Ovary (tissue), 3 donors: ENCODE measurements around the gene PRPS1.

ENCODE experiments used
- POLR2A ChIP-seq: fragments of 450-650 bp; IDR thresholded peaks from one replicate; pipeline ENCODE4 v1.6.1; 2017; ENCODE audit warnings: antibody characterized with exemption, mild to moderate bottlenecking, moderate library complexity
- TF ChIP-seq, protein P1 (sequence below), 3 donors: fragments of 450-650 bp in 2 of 3; fragments of 200-600 bp in 1 of 3; IDR thresholded peaks; one replicate each; pipeline versions ENCODE4 v1.5.1 to v1.8.0; 2016 to 2022; ENCODE audit warnings: antibody characterized with exemption in 3 of 3, mild to moderate bottlenecking in 1 of 3
- donor health status: DM: no; HTN: no; CAD: no.

- TF ChIP-seq, protein P1, sequence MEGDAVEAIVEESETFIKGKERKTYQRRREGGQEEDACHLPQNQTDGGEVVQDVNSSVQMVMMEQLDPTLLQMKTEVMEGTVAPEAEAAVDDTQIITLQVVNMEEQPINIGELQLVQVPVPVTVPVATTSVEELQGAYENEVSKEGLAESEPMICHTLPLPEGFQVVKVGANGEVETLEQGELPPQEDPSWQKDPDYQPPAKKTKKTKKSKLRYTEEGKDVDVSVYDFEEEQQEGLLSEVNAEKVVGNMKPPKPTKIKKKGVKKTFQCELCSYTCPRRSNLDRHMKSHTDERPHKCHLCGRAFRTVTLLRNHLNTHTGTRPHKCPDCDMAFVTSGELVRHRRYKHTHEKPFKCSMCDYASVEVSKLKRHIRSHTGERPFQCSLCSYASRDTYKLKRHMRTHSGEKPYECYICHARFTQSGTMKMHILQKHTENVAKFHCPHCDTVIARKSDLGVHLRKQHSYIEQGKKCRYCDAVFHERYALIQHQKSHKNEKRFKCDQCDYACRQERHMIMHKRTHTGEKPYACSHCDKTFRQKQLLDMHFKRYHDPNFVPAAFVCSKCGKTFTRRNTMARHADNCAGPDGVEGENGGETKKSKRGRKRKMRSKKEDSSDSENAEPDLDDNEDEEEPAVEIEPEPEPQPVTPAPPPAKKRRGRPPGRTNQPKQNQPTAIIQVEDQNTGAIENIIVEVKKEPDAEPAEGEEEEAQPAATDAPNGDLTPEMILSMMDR (IDR thresholded peaks at IDR 0.05): no peak
- no peak for TF ChIP-seq POLR2A
Measured at GRCh38 chrX:107677501-107677901, 49.2 kb downstream of the PRPS1 start.
